Measurements from ENCODE around the gene IRF2BP2. TPM values are rescaled to one million over a fixed set of nuclear protein-coding genes. Genes with fewer than 3 reads are reported as not detected.
A peak's percentile ranks its signal among the peaks of the same experiment; 100 is the strongest.

The IRF2BP2 gene
- total RNA-seq, 2 donors from 2014 or later = 176 TPM

DNA sequence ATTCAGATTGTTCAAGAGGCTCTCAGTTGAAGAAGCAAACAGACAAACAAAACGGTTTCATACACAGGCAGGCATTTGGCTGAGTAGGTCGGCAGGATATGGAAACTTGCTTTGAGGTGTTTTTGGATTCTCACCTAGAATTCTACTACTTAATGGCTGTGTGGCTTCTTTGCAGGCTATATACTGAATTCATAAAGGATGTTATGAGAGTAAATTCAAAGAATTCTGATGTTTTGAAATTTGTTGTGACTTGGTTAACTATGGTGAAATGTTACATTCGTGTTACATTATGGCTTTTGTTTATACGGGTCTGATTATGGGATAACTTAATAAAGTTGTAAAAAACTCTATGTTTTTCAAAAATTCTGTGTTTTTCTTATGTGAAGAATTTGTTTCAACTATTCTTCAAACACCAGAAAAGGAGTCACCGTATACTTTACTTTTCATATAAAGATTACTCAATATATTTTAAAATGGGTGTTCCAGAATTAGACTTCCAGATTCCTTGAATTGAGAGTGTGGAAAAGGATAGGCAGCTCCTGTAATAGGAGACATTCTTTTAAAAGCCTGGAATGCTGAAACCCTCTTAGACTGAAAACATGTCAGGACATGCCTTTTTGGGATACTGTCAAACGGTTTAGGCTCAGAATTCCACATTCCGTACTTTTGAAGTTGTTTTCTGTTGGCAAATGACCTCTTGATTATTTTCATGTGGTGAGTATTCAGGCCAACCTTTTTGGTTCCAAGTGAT, 8.2 kb upstream of the IRF2BP2 start:
- ATAC-seq = no peak

DNA sequence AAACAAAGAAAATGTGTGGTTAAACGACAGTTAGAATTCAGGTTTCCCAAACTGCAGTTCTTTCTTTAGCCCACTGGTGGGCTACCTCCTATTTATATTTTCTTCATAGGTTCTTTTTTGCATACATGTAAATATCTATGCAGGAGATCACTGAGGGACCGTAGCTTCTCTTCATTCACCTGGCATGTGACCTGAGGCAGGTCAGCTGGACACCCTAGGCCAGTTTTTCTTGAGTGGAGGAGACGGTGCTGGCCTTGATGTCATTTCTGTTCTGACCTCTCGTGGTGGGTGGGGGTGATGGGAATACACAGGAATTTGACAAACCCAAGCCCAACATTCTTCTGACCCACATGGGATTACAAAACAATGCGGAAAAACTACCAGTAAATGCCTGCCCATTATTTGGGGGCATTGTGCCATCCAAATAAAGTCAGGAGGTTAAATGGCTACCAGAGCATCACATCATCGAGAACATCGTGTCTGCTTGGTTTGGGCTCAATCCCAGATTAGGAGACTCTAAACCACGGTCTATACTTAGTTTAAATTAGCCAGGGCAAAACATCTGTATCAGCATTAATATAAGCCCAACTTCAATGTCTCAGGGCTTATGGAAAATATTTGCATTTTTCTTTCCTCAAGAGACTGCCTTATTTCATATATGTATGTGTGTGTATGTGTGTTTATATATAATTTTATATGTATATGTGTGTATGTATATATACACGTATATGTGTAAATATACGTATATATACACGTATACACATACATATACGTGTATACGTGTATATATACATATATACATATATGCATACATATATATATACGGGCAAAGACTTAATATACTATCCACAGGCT, 7.4 kb upstream of the IRF2BP2 start:
- DNase-seq (no peak), ATAC-seq (no peak)
- intact Hi-C loops (cut with DNase I, micrococcal nuclease) = no loop called here

More for the DNA sequence above, 8.2 kb upstream of the IRF2BP2 start:
- DNase-seq = no peak
- intact Hi-C loops (cut with DNase I, micrococcal nuclease) = no loop called here

DNA sequence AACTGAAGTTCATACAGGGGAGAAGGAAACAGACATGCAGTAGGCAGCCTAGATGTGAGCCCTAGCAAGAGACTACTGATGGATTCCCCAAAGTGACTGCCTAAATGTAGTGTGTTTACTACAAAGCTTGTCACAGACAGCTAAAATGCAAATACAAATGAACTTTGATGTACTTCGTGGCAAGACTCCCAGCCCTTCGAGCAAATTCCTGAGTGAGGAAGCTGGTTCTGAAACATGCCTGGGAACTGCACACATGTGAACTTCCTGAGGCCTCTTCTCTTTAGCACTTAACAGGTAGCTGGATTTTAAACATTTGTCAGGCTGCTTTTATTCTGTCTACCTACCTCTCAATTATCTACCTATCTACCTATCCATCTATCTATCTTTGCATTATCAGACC, 6.7 kb upstream of the IRF2BP2 start:
- intact Hi-C loops (cut with DNase I, micrococcal nuclease) = no loop called here
- ATAC-seq (no peak), DNase-seq (no peak)

GRCh38 chr1:234614081-234614489, 4.1 kb upstream of the IRF2BP2 start:
- no peak for ATAC-seq
- DNase-seq = no peak
- intact Hi-C loops (cut with DNase I, micrococcal nuclease) = loop anchor here in 1 of 2 donors (5.0 kb wide), 1 partner anchor 103 kb away; no protein-coding TSS in a partner anchor

DNA sequence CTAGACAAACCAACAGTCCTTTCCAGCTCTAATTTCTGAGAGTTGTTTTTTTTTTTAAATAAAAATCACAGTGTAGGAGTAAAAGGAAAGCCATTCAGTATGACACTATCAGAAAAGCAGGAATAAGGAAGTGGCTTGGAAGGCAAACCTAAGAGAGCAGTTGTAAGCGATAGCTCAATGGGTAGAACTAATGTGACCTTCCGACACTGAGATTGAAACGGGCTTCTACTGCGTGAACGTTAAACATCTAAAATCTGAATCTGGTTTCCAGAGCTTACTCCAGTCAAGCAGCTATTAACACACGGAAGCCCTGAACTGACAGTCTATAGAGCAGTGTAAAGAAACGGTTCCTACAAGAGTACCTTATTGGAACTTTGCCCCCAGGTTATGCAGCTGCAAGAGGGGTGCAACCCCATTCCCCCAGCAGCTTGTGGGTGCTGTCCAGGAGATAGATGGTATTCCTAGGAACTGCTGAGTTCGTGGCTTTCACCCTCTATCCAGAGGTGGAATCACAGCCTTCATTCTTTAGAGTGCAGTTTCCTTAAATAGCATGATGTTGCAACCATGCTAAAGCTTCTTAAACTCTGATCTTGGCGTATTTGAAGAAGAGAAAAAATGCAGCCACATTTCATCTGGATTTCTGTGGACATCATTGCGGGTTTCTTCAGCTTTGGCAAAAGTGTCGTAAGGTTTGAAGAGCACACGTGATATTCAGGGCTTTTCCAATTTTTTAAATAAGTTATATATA, 3.3 kb upstream of the IRF2BP2 start:
- intact Hi-C loops (cut with DNase I, micrococcal nuclease) = loop anchor here in 1 of 2 donors (5.0 kb wide), 1 partner anchor 104 kb away; no protein-coding TSS in a partner anchor
- no peak for DNase-seq
- peak; percentile 4 for ATAC-seq

- ATAC-seq (peak; percentile 53), DNase-seq (peak; percentile 91 to 98)
- intact Hi-C loops (cut with DNase I, micrococcal nuclease) = loop anchor here in 1 of 2 donors (5.0 kb wide), 1 partner anchor 105 kb away; no protein-coding TSS in a partner anchor
Measured at GRCh38 chr1:234612352-234613127, 2.6 kb upstream of the IRF2BP2 start.

DNA sequence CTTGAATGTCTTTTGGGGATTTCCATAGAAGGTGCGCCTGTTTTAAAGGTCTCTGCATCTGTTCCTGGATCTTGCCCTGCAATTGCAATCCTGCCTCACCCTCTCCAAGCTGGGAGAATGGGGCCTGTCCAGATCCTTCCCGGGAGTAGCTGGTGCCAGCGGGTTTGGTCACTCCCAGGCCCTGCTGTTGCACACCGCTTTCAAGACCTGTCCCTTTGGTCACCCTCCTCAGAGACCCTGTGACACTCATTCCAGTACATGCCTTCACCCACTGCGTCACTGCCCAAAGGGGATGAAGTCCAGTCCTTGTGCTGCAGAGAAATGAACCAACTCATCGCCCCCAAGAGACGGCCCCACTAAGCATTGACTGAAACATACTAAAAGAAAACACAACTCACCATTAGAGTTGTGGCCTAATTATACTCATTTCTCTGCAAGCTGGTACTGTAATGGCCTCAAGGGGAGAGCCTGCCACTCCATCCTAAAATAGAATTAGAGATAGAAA, 1.9 kb upstream of the IRF2BP2 start:
- peak; percentile 66 to 67 for DNase-seq
- ATAC-seq = peak; percentile 25
- intact Hi-C loops (cut with DNase I, micrococcal nuclease) = loop anchor here in 1 of 2 donors (5.0 kb wide), 1 partner anchor 105 kb away; no protein-coding TSS in a partner anchor

DNA sequence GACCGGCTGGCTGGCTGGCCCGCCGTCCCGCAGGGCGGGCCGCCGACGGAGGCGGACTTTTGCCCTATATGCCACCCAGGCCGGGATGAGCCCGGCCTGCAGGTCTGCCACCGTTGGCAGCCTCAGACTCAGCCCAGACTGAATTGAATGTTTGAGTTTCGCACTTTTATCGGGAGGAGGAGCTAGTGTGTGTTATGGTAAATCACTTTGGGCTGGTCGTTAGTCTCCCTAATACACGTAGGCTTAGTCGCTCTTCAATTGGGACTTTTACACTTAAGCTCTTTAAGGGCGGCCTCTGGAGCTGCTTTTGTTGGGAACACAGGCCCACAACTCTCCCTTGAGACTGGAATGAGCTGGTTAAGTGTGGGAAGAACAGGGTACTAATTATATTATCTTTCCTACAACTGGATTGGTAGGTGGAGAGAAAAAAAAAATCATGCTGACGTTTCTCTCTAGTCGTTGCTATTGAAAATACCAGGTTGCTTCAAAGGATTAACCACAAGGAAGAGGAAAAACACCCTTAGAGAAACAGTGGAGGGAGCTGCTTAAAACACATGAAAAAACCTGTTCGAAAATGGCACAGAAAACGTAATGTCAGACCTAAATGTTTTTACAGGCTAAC, 1.4 kb upstream of the IRF2BP2 start:
- DNase-seq (no peak), ATAC-seq (peak; percentile 42)
- intact Hi-C loops (cut with DNase I, micrococcal nuclease) = loop anchor here in 1 of 2 donors (5.0 kb wide), 1 partner anchor 106 kb away; no protein-coding TSS in a partner anchor

DNA sequence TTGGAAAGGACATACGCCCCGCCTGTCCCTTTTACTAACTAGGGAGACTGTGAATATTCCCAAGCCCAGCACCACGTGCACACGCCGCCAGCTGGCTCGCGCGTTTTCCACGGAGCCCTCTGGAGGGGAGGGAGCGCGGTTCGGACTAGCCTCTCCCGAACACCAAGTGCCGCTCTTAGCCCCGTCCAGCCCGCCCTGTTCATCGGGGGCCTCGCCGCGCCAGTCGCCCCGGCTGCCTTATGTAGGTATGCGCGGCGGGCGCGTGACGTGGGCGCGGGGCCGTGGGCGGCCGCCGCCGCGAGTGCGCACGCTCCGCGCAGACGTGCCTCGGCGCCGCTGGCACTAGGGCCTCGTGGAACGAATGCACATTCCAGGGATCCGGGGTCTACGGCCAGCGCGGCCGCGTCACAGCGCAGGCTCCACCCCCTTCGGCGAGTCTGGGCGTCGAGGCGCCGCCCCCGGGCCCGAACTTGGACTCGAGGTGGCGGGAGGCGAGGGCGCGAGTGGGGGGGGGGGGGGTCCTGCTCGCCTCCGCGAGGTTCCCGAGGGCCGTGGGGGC, 767 bp upstream of the IRF2BP2 start:
- ATAC-seq (peak; percentile 50), DNase-seq (peak; percentile 96)
- intact Hi-C loops (cut with DNase I, micrococcal nuclease) = loop anchor here in 1 of 2 donors (5.0 kb wide), 1 partner anchor 107 kb away; no protein-coding TSS in a partner anchor

- intact Hi-C loops (cut with DNase I, micrococcal nuclease) = loop anchor here in 1 of 2 donors (5.0 kb wide), 1 partner anchor 108 kb away; no protein-coding TSS in a partner anchor
- ATAC-seq (no peak), DNase-seq (no peak)
Measured at GRCh38 chr1:234609691-234610042, 311 bp downstream of the IRF2BP2 start.

DNA sequence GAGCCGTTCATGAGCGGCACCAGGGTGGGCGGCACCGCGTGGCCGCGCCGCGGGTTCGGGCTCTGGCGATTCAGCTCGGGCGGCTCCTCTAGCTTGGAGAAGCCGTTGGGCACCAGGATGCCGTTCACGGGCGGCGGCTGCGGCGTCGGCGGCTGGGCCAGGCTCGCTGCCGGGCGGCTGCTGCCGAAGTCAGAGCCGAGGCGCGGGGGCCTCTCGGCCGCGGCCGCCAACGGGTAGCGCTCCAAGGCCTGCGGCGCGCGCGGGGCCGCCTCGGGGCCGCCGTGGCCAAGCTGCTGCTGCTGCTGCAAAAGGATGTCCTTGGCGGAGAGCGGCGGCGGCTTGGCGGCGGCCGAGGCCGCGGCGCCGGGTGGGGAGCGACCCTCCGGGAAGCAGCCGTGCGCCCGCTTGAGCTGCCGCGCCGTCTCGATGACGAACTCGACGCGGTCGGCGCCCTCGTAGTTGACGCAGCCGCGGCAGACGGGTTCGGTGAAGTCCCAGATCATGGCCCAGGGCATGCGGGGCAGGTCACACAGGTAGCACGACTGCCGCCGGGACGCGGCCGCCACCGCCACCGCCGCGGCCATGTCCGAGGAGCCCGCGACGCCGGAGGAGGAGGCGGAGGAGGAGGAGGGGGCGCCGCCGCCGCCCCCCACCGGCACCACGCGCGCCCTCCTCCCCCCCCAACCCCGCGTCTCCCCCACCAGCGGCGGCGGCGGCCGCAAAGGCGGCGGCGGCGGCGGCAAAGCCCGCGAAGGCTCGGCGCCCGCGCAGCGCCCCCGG, 877 bp downstream of the IRF2BP2 start:
- ATAC-seq (no peak), DNase-seq (peak in 1 of 2 donors; percentile 70)
- intact Hi-C loops (cut with DNase I, micrococcal nuclease) = no loop called here

GRCh38 chr1:234608025-234608910, 1.7 kb downstream of the IRF2BP2 start:
- peak; percentile 15 for ATAC-seq
- intact Hi-C loops (cut with DNase I, micrococcal nuclease) = no loop called here
- DNase-seq = peak; percentile 74 to 87

- ATAC-seq (no peak), DNase-seq (peak in 1 of 2 donors; percentile 48)
- intact Hi-C loops (cut with DNase I, micrococcal nuclease) = no loop called here
Measured at GRCh38 chr1:234607109-234608024, 2.6 kb downstream of the IRF2BP2 start.

DNA sequence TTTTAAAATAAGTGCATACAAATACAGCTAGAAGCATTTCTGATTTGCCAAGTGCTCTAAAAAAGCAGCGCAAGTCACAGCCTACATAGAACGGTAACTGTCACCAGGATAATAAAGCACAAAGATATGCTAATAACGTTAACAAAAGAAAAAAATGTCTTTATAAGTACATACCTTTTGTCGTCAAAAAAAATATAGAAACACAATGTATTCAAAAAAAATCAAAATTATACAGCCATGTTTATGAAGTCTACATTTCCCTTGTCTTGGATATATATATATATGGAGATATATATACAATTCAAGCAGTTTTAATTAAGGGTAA, 3.2 kb downstream of the IRF2BP2 start:
- intact Hi-C loops (cut with DNase I, micrococcal nuclease) = no loop called here
- ATAC-seq = no peak

More for the DNA sequence above, 3.2 kb downstream of the IRF2BP2 start:
- no peak for DNase-seq
